OCI-LY7 (cell line): Measurements from ENCODE around the gene DPM1. TPM values are rescaled to one million over a fixed set of nuclear protein-coding genes. Genes with fewer than 3 reads are reported as not detected.

ENCODE experiments used
- BruUV-seq: library from RNA; stranded (reverse); fragments of 400-500 nt; replicated peaks from 2 replicates; lab custom pipeline; 2021; lab: Mats Ljungman, UMichigan
- CTCF ChIA-PET: fragments of 300-600 bp; sonication (Branson Sonifier 250); formaldehyde crosslinking; loops from one replicate; lab custom pipeline; 2022; ENCODE audit warnings: antibody characterized with exemption; ENCODE audit not compliant: unreplicated experiment; lab: Charles Lee
- POLR2A ChIA-PET: fragments of 300-600 bp; sonication (Branson Sonifier 250); formaldehyde crosslinking; loops from one replicate; lab custom pipeline; 2022; ENCODE audit warnings: antibody characterized with exemption; lab: Charles Lee
- DNase-seq: peaks from one replicate; pipeline ENCODE4 v3.0.0-alpha.2; 2015; ENCODE audit warnings: low spot score
- H2AFZ ChIP-seq: fragments of 200-600 bp; sonication (generic), shearing (Covaris generic); 2 replicates; pipeline ENCODE4 v1.6.1; 2014; ENCODE audit warnings: mild to moderate bottlenecking, antibody characterized with exemption, low read length, moderate library complexity
- H3K27ac ChIP-seq: fragments of 200-600 bp; sonication (generic); 2 replicates; pipeline ENCODE4 v1.5.1; 2014; ENCODE audit warnings: mixed run types, low read depth, mild to moderate bottlenecking, moderate library complexity, low read length, inconsistent platforms; ENCODE audit not compliant: poor library complexity, severe bottlenecking
- H3K36me3 ChIP-seq: fragments of 200-600 bp; sonication (generic); 2 replicates; pipeline ENCODE4 v1.6.1; 2014; ENCODE audit warnings: mild to moderate bottlenecking, antibody characterized with exemption, low read length, moderate library complexity, mixed read lengths; ENCODE audit not compliant: insufficient read depth
- H3K4me1 ChIP-seq: fragments of 200-600 bp; sonication (generic); 2 replicates; pipeline ENCODE4 v1.5.1; 2014; ENCODE audit warnings: mild to moderate bottlenecking, low read length; ENCODE audit not compliant: insufficient read depth, poor library complexity, severe bottlenecking
- H3K4me2 ChIP-seq: fragments of 200-600 bp; sonication (generic); 2 replicates; pipeline ENCODE4 v1.6.1; 2014; ENCODE audit warnings: mild to moderate bottlenecking, low read length
- H3K4me3 ChIP-seq: fragments of 200-600 bp; sonication (generic); 2 replicates; pipeline ENCODE4 v1.5.1; 2014; ENCODE audit warnings: mild to moderate bottlenecking, low read depth, low read length; ENCODE audit not compliant: poor library complexity, severe bottlenecking
- H3K79me2 ChIP-seq: fragments of 200-600 bp; sonication (generic); 2 replicates; pipeline ENCODE4 v1.6.1; 2016; ENCODE audit warnings: low read depth, mild to moderate bottlenecking, low read length, moderate library complexity, mixed read lengths; ENCODE audit not compliant: insufficient read depth
- H3K9me2 ChIP-seq: fragments of 200-600 bp; sonication (generic); 2 replicates; pipeline ENCODE4 v1.6.1; 2016; ENCODE audit warnings: mild to moderate bottlenecking, low read length, mixed read lengths; ENCODE audit not compliant: insufficient read depth
- H3K9me3 ChIP-seq: fragments of 200-600 bp; sonication (generic); 2 replicates; pipeline ENCODE4 v1.6.1; 2014; ENCODE audit warnings: mild to moderate bottlenecking, mixed run types, low read length, mixed read lengths
- H4K20me1 ChIP-seq: fragments of 200-600 bp; sonication (generic); 2 replicates; pipeline ENCODE4 v1.6.1; 2014; ENCODE audit warnings: mild to moderate bottlenecking, antibody characterized with exemption, low read length, moderate library complexity, mixed read lengths; ENCODE audit not compliant: insufficient read depth
- CTCF ChIP-seq: fragments of 200-600 bp; sonication (generic); conservative IDR thresholded peaks from 2 replicates; pipeline ENCODE4 v1.5.1; 2014; ENCODE audit warnings: mild to moderate bottlenecking, antibody characterized with exemption, low read length, moderate library complexity, mixed read lengths
- EZH2phosphoT487 ChIP-seq: fragments of 200-600 bp; sonication (generic); IDR thresholded peaks from 2 replicates; pipeline ENCODE4 v1.6.1; 2018; ENCODE audit warnings: low read depth, borderline replicate concordance, mild to moderate bottlenecking, mixed run types, antibody characterized with exemption, low read length, moderate library complexity, mixed read lengths
- intact Hi-C: fragments of 100-400 bp; cut with micrococcal nuclease; formaldehyde crosslinking; loops from one replicate; pipeline ENCODE4 v1.10.0; 2022; ENCODE audit not compliant: unreplicated experiment
- total RNA-seq, 2 experiments: library from RNA; depleted of rRNA in 1 of 2; stranded (reverse); fragments of >200 nt in 1 of 2; shearing (Covaris generic) in 1 of 2; gene quantifications; 2 replicates each; pipeline ENCODE4 v1.2.3, GENCODE V29; 2014 to 2022

Gene DPM1
- total RNA-seq, 2 experiments from 2014 or later, result 60.2 to 71.2 TPM

GRCh38 chr20:50886184-50886790, 72.0 kb downstream of the DPM1 start:
- Histone ChIP-seq H4K20me1 (peaks cover 11% of the 10 kb centered on the region; the same call in 1 of the 2 replicates), H3K9me3 (no peaks in the 10 kb centered on the region), H3K9me2 (no peaks in the 10 kb centered on the region), H3K27ac (no peak overlapping the region), H3K36me3 (peaks cover 74% of the 10 kb centered on the region), H3K79me2 (no peaks in the 10 kb centered on the region), H2AFZ (no peak overlapping the region), H3K4me3 (no peak overlapping the region), H3K4me1 (peaks cover 6% of the 10 kb centered on the region), H3K4me2 (no peak overlapping the region)
- intact Hi-C loops, result no loop called here
- CTCF ChIA-PET, result no interaction called here
- POLR2A ChIA-PET, result no interaction called here
- no peak for DNase-seq
- no TSS peak for BruUV-seq
- TF ChIP-seq EZH2phosphoT487 (no peak), CTCF (no peak)

GRCh38 chr20:50885781-50886180, 72.6 kb downstream of the DPM1 start:
- no peaks in the 10 kb centered on the region for H3K9me2 ChIP-seq
- peaks cover 74% of the 10 kb centered on the region for H3K36me3 ChIP-seq
- peaks cover 6% of the 10 kb centered on the region for H3K4me1 ChIP-seq
- peaks cover 8% of the 10 kb centered on the region; the same call in 1 of the 2 replicates for H4K20me1 ChIP-seq
- TF ChIP-seq CTCF (no peak), EZH2phosphoT487 (no peak)
- ChIA-PET CTCF (no interaction called here), POLR2A (no interaction called here)
- no peak overlapping the region for H2AFZ ChIP-seq
- no peak for DNase-seq
- H3K27ac ChIP-seq, result no peak overlapping the region
- intact Hi-C loops, result loop anchor here (2.0 kb wide), 1 partner anchor 91 kb away; the partner anchor contains the start of gene BCAS4
- no TSS peak for BruUV-seq
- H3K9me3 ChIP-seq, result no peaks in the 10 kb centered on the region
- H3K79me2 ChIP-seq, result no peaks in the 10 kb centered on the region
- H3K4me3 ChIP-seq, result no peak overlapping the region
- no peak overlapping the region for H3K4me2 ChIP-seq

- peaks cover 1% of the 10 kb centered on the region for H3K4me1 ChIP-seq
- H3K9me2 ChIP-seq, result no peaks in the 10 kb centered on the region
- no peaks in the 10 kb centered on the region for H3K9me3 ChIP-seq
- H3K36me3 ChIP-seq, result peaks cover 74% of the 10 kb centered on the region
- H3K4me3 ChIP-seq, result no peak overlapping the region
- POLR2A ChIA-PET, result interaction anchor here (0.6 to 1.1 kb wide), 3 partner anchors 10 to 91 kb away, joined by 3 to 6 read pairs (median 4); partner anchors contain the start of gene BCAS4
- no peak for TF ChIP-seq EZH2phosphoT487
- TF ChIP-seq CTCF, result no peak
- H3K79me2 ChIP-seq, result no peaks in the 10 kb centered on the region
- H3K27ac ChIP-seq, result no peak overlapping the region
- H2AFZ ChIP-seq, result no peak overlapping the region
- H4K20me1 ChIP-seq, result peaks cover 1% of the 10 kb centered on the region; the same call in 1 of the 2 replicates
- CTCF ChIA-PET, result interaction anchor here (0.5 to 0.6 kb wide), 2 partner anchors 48 to 63 kb away, joined by 3 to 4 read pairs; no protein-coding TSS in a partner anchor
- DNase-seq, result no peak
- no TSS peak for BruUV-seq
- intact Hi-C loops, result loop anchor here (2.0 kb wide), 1 partner anchor 90 kb away; the partner anchor contains the start of gene BCAS4
- H3K4me2 ChIP-seq, result no peak overlapping the region
These were observed 73.3 kb downstream of the DPM1 start for GRCh38 chr20:50885068-50885467.
